Retina (tissue), 1 donor: ENCODE measurements around the gene SIRT5.

Experiments
- DNase-seq: peaks from one replicate; pipeline ENCODE4 v3.0.0-alpha.2; 2016

Gene SIRT5

DNA sequence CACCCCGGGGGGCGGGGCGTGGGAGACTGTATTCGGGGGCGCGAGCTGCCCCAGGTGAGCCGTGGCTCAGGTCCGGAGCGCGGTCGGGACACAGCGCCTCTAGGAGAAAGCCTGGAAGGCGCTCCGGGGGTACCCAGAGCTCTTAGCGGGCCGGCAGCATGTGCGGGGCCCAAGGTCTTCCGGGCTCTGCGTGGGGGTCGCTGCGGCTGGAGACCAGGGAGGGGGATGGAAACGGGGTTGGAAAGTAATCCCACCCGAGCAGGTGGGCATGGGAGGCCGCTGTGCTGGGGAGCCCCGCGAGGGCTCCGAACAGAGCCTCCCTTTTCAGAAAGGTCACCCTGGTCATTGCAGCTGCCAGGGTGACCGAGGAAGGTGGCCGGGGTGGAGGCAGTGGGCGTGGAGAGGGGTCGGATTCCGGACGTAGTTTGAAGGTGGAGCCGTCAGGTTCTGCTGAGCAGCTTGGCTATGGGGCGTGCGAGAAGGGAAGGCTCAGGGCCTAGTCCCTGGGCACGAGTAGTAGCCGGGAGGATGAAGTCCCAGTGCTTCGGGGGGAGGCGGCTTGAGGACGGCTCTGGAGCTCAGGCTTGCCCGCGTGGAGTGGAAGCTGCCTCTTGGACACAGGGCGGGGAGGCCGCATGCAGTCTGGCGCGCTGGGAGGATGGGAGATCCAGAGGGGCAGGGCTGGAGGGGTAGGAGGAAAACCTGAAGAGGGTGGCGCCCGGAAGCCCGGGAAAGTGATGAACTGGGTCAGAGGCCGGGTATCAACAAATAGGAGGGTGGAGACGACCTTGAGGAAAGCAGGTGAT lies at the start of gene SIRT5:
TSS of gene SIRT5 (plus strand) at position 31 of the 806 bp plus-strand sequence. CDS start 9,510 bp downstream, outside the sequence.
- DNase-seq, result peak; percentile 92

DNA sequence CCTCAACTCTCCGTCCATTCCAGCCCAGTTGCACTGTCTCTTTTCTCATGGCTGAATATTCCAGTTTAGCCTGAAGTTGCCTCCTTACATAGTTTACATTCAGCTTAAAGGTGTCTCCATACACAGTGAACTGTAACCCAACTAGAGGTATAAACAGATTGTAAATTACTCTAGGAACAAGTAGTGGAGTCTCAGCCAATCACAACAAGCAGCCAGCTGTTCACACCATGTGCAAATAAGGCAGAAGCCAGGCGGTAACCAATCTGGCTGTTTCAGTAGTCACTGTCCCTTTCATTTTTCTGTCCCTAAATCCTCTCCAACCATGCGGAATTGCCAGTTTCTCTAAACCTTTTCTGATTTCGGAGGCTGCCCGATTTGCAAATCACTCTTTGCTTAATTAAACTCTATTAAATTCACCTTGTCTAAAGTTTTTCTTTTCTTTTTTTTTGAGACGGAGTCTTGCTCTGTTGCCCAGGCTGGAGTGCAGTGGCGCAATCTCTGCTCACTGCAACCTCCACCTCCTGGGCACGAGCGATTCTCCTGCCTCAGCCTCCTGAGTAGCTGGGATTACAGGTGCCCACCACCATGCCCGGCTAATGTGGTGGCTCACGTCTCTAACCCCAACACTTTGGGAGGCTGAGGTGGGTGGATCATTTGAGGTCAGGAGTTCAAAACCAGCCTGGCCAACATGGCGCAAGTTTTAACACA lies 49.4 kb upstream of the SIRT5 start:
- DNase-seq, result no peak

DNA sequence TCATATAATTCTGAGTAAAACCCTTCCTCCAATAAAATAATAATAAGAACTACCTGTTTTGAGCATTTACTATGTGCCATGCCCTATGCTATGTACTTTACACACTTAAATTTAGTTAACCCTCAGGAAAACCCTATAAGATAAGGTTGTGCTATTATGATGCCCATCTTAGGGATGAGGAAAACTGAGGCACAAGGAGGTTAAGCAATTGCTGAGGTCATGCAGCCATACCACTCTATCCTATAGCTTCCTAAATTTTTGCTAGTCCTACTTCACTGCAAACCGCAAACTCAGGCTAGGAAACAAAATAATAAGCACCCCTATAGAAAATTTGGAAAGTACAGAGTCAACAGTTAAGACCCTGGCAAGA lies 48.1 kb upstream of the SIRT5 start:
- DNase-seq, result no peak

DNA sequence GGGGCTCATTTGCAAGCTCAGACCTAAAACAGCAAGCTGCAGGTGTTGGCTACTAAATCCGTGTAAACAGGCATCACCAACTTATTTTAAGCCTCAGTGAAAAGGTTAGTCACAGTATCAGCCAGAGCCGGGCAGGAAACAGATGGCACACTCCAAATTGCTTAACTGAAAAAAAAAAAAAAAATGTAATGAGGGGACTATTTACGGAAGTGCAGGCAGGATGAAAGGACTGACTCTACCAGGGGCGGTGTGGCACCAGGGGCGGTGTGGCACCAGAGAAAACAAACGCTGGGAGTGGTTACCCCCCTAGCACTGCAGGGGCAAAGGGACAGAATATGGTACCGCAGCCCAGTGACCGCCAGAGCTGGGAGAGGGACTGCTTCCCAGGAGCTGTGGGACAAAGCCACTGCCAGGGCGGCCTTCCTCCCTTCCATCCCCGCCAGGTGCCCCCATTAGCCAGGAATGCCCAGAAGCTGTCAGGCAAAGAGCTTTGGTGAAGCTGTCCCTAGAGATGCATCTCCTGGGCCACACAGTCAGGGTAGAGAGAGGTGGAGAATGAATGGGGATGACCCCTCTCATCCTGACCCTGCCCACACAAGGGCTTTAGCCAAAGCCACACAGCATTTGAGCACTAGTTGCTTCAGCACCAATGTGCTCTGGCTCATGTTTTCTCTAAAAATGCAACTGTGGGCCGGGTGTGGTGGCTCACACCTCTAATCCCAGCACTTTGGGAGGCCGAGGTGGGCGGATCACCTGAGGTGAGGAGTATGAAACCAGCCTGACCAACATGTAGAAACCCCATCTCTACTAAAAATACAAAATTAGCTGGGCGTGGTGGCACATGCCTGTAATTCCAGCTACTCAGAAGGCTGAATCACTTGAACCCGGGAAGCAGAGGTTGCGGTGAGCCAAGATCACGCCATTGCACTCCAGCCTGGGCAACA lies 47.4 kb upstream of the SIRT5 start:
- no peak for DNase-seq

DNA sequence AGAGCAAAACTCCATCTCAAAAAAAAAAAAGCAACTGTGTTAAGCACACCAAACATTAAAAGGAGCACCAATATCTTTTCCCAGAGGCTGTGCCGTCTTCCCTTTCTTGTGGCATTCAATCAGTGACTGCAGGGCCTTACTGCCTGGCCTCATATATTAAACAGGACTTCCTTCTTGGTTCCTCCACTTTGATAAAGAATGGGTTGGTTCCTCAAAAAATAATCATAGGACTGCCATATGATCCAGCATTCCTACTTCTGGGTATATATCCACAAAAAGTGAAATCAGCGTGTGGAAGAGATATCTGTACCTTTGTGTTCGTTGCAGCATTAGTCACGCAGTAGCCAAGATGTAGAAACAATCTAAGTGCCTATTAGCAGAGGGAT lies 46.7 kb upstream of the SIRT5 start:
- DNase-seq, result no peak

DNA sequence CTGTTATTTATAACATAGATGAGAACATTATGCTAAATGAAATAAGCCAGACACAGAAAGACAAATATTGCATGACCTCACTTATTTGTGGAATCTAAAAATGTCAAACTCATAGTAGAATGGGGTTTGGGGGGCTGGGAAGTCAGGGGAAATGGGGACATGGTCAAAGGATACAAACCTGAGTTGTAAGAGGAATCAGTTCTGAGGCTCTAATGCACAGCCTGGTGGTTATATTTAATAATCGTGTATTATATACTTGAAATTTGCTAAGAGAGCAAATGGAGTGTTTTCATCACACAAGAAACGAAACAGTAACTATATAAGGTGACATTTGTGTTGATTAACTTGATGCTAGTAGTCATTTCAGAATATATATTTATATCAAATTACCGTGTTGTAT lies 46.2 kb upstream of the SIRT5 start:
- no peak for DNase-seq

DNA sequence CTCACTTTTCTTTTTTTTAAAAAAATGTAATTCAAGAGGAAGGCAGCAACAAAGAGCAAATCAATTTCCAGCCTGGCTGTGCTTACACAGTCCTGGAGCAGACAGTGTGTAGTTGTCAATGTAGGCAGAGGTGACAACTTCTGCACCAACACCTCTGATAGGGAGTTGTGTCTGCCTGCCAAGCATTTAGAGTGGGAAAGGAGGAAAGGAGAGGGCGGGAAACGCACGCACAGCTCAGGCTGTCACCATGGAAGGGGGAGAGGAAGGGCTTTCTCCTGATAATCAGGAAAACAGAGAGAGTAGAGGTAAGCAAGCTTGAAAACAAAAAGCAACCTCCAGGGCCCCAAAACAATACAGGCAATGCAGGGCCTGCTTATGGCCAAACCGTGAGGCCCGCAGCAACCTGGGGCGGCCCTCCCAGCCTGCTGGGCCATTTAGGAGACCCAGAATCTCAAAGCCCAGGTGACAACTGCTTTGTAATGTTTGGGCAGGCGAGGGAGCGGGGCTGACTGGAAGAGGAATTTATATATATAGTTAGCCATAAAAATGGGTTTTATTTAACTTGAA lies 45.5 kb upstream of the SIRT5 start:
- no peak for DNase-seq

DNA sequence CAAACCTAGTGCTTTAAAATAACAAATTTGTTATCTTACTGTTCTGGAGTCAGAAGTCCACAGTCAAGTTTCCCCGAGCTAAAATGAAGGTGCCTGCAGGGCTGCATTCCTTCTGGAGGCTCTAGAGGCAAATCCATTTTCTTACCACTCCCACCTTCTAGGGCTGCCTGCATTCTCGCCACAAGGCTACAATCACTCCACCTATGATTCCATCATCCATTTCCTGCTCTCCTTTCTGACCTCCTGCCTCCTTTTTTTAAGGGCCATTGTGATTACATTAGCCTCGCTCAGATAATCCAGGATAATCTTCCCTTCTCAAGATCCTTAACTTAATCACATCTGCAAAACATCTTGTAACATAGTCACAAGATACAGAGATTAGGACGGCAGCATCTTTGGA lies 42.4 kb upstream of the SIRT5 start:
- DNase-seq, result no peak

DNA sequence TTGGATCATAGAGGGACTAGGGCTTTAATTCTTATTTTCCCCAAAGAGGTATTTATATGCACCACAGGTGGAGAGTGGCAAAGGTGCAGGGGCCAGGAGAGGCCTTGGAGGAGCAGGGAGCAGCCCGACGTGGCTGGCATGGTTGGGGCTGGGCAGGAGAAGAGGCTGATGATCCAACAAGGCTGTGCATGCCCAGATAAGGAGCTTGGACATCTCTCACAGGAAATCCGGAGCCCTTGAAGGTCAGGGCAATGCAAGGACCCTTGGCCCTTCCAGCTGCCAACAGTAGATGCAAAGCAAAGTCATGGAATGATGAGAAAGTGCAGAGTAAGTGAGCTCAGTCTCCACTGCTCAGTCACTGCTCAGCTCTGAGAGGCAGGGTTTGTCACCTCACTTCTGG lies 39.9 kb upstream of the SIRT5 start:
- no peak for DNase-seq

DNA sequence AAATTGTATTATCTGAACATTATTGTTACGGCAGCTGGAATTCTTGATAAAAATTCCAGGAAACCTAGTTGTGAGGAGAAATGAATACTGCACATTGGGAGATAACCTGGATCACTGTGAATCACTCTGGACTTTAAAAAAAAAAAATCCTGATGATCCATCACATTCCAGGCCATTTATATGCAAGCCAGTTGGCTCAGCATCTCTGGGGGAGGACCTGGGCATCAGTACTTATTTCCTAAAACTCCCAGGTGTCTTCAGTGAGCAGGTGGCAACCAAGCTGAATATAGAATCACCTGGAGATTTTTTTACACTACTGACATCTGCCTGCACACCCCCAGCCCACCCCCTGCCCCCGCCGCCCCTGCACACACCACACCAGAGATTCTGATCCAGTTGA lies 39.1 kb upstream of the SIRT5 start:
- no peak for DNase-seq

DNA sequence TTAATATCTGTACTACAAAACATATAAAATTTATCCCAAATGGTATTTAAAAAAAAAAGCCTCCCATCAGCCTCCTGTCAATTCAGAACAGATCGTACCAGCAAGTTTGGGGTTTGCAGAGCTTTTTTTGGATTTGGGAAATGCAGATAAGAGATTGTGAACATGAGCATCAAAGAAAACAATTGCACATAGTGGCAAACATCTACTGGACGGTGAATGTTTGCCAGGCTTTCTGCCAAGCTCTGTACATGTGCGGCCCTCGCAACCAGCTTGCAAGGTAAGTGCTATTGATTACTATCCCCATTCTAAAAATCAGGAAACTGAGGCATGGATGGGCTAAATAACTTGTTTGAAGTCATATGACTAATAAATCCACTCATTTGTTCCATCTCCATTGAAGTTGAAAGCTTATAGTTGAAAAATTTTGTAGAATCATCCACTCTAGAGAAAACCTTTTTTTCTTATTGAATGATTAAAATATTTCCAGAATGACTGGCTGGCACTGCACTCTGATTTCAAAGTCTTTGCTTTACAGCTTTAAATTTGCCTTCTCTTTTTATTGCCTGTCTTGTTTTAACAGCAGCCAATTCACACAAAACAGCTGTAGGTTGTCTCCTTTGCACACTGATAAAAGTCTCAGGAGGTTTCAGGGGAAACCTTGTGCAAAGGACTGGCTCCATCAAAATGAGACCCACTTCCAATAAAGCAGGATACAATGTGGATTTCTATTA lies 37.4 kb upstream of the SIRT5 start:
- no peak for DNase-seq

DNA sequence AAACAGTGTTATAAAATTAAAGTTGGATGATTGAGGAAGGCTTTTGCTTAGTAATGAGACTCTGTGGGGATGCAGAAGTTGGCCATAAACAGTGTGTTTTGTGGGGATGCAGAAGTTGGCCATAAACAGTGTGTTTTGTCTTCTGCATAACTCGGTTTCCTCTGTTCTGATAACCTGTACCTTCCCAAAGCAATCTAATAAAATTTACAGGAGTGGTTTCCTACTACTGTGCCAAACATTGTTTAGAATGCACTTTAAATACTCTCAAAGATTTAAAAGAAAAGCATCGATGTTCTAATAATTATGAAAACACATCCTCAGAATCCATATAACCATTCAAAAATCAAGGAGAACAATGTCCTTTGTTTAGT lies 36.9 kb upstream of the SIRT5 start:
- no peak for DNase-seq

DNA sequence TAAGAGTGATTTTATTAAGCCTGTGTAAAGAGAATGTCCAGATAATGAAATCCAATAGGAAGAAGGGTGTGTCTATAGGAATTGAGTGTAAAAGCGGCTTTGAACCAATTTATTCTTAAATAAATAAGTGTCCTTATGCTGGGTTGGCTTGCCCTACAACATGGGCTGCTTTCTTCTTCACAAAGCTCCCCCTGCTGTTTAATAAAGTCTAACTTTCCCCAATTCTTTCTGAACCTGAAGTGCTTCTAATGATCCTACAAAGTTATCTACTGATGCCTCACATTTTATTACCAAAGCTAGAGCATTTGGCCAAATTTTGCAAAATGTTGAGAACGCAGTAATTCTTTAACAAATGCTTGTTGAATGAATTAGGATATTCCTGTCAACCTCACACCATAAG lies 36.3 kb upstream of the SIRT5 start:
- no peak for DNase-seq

DNA sequence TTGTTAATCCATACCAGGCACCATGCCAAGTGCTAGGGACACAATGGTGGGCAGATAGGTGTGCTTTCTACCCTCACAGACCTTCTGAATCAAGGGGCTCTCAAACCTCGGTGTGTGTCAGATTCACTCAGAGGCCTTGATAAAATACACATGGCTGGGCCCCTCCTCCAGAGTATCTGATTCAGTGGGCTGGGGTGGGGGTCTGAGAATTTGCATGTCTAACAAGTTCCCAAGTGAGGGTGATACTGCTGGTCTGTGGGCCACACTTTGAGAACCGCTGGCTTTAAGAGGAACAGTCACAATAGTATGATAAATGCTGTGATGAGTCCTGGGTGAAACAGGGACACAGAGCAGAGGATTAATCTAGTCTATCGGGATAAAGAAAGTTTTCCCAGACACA lies 35.8 kb upstream of the SIRT5 start:
- no peak for DNase-seq

DNA sequence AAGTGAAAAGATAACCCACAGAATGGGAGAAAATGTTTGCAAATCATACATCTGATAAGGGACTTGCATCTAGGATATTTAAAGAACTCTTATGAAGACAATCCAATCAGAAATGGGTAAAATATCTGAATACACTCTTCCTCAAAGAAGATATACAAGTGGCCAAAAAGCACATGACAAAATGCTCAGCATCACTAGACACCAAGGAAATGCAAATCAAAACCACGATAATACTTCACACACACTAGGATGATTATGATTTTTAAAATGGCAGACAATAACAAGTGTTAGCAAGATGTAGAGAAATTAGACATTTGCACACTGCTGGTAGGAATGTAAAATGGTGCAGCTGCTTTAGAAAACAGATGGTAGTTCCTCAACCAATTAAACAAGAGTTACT lies 34.8 kb upstream of the SIRT5 start:
- no peak for DNase-seq

DNA sequence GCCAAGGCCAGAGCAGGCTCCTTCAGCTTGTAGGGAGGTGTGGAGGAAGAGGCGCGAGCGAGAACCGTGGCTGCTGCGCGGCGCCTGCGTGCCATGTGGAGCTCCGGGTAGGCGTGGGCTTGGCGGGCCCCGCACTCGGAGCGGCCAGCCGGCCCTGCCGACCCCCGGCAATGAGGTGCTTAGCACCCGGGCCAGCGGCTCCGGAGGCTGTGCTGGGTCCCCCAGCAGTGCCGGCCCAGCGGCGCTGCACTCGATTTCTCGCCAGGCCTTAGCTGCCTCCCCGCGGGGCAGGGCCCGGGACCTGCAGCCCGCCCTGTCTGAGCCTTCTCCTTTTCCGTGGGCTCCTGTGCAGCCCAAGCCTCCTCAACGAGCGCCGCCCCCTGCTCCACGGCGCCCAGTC lies 32.9 kb upstream of the SIRT5 start:
- no peak for DNase-seq

DNA sequence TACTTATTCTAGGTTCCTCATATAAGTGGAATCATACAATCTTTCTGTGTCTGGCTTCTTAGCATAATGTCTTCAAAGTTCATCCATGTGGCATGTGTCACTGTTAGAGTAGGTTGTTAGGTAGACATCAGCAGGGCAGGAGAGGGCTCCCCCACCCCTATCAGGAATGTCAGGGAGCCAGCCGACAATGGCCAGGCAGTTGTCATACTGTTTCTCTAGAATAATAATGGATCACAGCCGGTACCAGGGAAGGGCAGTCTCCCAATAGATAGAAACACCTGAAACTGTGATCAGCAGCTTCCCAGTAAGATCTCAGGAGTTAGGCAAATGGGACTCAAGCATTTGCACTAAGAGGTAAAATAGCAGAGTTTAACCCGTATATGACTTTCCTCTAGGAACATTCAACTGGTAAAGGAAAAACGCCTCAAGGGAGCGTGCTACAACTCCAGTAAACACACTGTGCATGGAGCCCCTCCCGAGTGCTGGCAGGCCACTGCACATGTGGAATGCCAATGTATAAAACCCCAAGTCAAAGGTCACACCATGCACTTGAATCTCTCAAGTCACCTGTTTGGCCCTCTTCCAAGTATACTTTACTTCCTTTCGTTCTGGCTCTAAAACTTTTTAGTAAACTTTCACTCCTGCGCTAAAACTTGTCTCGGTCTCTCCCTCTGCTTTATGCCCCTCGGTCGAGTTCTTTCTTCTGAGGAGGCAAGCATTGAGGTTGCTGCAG lies 29.8 kb upstream of the SIRT5 start:
- no peak for DNase-seq

DNA sequence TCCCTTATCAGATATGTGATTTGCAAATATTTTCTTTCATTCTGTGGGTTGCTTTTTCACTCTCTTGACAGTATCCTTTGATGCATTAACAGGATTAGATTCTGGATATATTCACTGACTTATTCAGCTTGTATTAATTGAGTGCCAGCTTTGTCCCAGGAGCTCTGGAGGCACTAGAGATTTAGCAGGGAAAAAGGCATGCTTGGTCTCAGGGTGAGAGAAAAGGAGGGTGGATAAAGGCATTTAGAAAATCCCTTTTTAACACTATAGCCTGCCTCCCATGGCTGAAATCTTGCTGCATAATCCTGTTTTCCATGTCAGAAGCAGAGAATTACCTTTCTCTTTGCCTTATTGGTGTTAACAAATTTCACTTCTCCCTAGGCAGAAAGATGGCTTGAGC lies 28.5 kb upstream of the SIRT5 start:
- no peak for DNase-seq

DNA sequence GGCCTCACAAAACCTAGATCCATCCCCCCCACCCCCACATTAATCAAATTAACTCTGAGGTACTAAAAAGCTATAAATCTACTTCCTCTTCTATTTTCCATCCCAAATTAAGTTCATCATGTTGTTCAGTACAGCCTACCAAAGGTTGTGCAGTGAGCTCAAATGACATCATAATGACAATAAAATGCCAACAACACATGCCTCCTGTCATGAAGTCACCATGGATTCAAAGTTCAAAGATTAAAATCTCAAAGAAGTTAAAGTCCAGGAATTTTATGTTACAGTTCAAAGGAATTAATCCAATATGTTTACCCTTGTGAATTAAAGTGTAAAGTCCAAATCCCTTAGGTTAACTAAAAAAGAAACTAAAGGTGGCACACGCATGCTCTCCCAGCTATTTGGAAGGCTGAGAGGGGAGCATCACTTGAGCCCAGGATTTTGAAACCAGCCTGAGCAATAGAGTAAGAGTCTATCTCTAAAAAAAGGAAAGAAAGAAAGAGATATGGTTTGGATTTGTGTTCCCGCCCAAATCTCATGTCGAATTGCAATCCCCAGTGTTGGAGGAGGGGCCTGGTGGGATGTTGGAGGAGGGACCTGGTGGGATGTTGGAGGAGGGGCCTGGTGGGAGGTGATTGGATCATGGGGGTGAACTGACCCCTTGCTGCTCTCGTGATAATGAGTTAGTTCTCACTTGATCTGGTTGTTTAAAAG lies 25.7 kb upstream of the SIRT5 start:
- DNase-seq, result no peak

DNA sequence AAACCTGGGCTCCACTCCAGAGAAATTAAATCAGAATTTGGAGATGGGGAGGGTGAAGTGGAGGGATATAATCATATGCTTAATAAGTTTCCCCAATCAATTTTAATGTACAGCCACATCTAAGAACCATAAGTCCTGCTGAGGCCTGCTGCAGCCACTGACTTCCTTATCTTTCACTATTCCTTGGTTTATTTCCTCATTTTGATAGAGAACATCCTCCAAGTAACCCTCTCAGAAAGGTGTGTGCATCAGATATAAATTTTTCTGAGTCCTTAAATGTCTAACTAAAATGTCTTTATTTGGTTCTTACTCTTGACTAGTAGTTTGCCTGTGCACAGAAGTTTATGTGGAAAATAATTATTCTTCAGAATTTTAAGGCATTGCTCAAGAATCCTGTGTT lies 23.7 kb upstream of the SIRT5 start:
- DNase-seq, result no peak

DNA sequence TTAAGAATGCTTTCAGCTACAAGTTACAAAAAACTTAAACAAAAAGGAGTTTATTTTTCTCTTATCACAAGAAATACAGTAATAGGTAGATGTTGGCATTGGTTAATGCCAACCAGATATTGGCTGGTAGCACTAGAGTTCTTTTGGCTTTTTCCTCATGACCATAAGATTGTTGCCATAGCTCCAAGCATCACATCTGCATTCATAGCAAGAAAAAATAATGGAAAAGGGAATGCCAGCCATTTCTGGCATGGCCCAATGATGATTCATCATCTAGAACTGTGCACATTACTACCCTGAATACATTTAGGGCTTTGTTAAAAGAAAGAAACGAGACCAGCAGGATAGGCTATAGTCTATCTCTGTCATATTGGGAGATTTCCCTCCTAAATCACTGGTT lies 20.8 kb upstream of the SIRT5 start:
- DNase-seq, result no peak
